GM21423 (cell line): Measurements from ENCODE around the gene HERPUD1.

Experiments
- ATAC-seq: cut with Tn5 transposase; IDR thresholded peaks from one replicate; pipeline ENCODE4 v1.9.1; 2021; ENCODE audit warnings: mild to moderate bottlenecking, moderate library complexity; ENCODE audit not compliant: unreplicated experiment

HERPUD1 gene

DNA sequence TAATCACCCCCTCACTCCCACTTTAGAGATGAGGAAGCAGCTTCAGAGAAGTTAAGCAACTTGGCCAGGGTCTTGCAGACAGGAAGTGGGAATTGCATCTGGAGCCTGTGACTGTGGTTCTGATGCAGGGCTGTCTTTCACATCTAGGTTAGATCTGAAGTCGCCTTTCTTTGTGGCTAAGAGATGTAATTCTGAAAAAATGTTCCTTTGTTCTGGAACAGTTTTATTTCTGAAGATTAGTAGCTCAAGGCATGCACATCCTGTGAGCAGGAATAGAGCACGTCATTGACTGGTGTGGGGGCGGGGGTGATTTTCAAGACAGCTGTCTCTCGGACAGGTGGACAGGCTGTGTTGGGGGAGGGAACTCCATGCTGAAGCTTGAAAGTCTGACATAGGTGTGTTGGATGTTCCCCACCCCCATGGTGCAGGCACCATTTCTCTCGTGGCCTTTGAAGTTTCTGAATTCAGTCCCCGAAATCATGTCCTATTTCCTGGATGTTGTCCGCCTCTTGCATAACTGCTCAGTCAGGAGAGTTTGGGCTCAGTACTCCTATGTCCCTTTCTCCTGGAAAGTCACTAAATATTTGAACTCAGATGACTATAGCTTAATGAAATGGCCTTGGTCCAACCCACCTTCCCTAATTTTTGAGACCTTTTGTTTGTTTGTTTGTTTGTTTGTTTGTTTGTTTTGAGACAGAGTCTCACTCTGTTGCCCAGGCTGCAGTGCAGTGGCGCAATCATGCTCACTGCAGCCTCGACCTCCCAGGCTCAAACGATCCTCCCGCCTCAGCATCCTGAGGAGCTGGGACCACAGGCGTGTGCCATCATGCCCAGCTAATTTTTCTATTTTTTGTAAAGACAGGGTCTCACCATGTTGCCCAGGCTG lies 21.0 kb upstream of the HERPUD1 start:
- ATAC-seq = no peak

DNA sequence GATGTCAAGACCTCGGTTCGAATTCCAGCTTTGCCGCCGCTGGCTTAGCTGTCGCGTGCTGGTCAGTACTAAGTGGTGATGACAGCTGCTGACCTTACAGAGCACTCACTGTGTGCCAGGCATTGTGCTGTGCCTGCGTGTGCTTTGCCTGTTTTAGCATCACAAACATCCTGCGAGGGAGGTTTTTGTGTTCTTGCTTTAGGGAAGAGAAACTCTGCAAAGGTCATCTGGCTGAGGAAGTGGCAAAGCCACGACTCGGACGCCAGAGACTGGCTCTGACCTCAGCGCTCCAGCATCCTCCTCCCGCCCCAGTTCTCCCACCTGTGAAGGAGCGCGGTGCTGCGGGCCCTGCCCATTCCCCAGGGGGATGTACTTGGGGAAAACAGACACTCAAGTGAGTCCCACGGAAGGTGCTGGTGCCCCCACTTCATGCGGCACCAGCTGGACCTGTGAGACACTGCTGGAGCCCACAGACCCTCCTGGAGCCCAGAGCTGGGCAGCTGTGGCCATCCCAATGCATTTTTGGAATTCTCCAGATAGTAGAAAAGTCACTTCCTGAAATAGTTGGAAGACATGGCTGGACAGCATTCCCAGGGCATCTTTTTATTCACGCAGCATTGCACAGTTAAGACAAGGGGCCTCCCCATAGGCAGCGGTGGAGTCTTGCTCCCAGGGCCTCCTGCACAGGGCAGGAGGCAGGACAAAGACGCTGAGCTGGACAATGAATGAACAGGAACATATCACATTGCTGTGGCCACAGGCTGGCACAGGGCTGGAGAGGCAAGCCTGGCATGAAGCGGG lies 20.0 kb upstream of the HERPUD1 start:
- peak; percentile 65 for ATAC-seq

DNA sequence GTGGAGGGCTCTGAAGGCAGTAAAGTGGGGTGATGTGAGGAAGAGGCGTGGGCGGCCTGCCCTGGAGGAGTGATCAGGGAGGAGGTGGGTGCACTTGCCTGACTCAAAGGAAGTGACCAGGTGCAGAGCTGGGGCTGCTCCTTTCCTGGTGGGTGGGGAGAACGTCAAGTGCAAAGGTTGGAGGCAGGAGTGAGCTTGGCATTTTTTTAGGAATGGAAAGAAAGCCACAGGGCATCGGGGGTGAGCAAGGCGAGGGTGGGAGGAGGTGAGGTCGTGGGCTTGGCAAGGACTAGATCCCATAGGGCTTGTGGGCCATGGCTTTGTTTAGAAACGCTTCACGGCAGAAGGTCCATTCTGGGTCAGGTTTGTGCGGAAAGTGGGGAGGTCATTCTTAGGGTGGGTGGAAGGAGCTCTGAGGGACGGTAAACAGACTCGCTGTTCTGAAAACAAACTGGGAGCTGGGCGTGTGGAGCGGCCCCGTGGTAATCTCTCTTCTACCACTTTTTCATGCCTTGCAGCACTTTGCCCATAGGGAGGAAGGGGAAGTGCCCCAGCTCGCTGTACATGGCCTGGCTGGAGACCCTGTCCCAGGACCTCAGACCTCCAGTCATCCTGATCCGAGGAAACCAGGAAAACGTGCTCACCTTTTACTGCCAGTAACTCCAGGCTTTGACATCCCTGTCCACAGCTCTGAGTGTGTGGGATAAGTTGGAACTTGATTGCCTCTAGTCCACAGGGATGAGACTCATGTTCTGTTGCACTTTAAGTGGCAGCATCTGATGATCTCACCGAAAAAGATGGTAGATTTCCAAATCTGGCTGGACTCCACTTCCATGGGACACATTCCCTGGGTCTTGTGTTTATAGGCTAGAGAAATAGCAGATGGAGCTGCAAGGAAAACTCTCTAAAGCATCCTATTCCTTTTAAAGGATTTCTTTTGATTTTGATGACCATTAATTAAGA lies 18.9 kb upstream of the HERPUD1 start:
- ATAC-seq = no peak

GRCh38 chr16:56914896-56915295 lies 17.0 kb upstream of the HERPUD1 start:
- no peak for ATAC-seq

DNA sequence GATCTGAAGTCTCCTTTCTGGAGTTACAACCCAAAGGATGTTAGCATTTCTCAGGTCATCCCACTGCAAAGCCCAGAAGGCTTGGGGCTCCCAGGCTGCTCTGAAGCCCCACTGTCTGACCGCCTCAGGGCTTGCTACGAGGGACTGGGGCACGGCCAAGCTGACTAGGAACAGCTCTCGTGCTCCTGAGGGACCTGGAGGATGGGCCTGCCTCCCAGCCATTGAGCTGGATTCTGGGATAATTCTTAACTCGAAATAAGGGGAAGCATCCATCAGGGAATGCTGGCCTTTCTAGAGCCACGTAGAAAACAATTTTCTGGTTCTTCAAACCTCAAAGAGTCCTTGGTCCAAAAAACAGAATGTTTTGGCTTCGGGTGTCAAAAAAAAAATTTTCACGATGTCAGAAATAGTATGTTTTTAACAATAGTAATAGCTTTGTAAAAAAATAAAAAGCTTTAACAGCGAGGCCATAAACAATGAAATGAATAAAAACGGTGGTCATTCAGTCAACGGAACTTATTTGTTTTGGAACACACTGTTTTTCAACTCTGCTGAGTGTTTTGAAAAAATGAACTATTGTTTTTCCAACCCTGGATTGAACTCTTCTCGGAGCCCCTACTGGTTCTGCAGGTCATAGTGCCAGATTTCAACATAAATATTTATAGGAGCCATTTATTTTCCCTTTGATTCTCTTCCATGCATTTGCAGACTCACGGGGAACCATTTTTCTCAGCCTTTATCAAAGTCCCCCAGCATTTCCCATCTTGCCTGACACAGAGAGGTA lies 16.4 kb upstream of the HERPUD1 start:
- no peak for ATAC-seq

DNA sequence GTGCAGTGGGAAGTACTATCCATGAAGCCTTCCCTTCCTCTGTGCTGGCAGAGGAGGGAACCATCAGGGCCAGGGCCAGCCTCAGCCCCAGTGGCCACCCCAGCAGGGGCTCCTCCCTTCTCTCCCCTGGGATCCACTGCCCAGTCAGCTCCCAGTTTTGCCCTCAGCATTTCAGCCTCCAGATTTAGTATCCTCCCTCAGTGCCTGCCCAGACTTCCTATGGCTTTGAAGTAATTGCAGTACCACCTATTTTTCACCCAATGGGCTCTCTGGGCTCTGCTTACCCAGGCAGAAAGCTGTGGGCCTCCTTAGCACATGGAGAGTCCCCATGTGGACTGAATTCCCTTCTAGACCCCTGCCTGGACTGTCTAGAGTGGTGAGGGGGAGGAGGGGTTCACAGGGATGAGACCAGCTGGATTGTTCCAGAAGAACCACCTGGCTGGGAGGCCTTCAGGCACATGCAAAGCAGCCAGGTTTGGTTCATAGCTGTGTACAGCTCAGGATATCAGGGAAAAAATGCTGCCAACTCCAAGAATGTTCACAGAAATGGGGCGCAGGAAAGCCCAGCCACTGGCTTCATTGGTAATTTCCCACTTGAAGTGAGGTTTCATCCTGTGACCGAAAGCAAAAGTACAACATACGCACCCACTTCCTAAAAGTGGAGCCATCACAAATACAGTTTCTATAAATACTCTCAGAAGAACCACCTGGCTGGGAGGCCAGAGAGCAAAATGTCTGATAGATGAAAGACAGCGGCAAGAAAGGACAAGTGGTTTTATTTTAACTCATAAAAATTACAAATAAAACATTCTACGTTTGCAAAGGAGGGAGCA lies 15.2 kb upstream of the HERPUD1 start:
- ATAC-seq = peak; percentile 64

- no peak for ATAC-seq
Observed at GRCh38 chr16:56918467-56919012, 13.4 kb upstream of the HERPUD1 start.

- no peak for ATAC-seq
Observed at GRCh38 chr16:56919099-56919800, 12.7 kb upstream of the HERPUD1 start.

DNA sequence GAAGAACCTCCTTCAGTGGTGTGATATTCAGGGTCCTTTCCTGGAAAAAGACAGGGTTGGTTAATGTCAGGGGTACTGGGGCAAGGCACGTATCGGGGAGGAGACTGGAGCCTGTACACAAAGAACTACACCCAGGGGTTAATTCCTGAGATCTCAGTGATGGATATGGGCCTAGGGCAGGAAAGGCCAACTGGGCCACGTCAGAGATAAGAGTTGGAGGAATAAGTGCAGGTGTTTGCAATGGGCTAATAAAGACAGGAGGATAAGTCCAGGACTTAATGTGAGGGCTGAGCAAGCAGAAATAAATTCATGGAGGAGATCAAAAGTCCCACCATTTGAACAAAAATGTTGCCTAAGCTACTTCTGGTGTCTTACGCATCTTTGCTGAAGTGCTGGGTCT lies 10.4 kb upstream of the HERPUD1 start:
- no peak for ATAC-seq

GRCh38 chr16:56923481-56924091 lies 8.4 kb upstream of the HERPUD1 start:
- ATAC-seq = no peak

DNA sequence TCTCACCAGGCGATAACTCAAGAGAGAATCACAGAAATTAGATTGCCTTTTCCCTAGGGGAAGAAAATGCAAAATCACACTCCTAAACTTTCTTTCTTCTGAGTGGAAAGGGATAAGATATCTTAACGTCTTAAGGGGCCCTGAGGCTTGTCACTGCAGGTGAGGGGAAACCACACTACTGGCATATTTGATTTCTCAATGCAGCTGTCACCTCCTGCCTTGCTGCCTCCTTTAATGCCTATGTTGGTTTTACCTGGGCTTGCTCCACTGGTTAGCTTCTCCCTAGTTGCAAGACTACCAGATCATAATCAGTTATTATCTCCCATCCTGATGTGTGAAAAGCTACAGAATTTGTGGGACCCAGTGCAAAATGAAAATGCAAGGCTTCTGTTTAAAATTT lies 4.5 kb upstream of the HERPUD1 start:
- ATAC-seq = no peak

- no peak for ATAC-seq
Observed at GRCh38 chr16:56929639-56930038, 2.3 kb upstream of the HERPUD1 start.

GRCh38 chr16:56930486-56931270 lies 1.3 kb upstream of the HERPUD1 start:
- ATAC-seq = no peak

GRCh38 chr16:56931271-56931891 lies 561 bp upstream of the HERPUD1 start:
- ATAC-seq = peak; percentile 30

DNA sequence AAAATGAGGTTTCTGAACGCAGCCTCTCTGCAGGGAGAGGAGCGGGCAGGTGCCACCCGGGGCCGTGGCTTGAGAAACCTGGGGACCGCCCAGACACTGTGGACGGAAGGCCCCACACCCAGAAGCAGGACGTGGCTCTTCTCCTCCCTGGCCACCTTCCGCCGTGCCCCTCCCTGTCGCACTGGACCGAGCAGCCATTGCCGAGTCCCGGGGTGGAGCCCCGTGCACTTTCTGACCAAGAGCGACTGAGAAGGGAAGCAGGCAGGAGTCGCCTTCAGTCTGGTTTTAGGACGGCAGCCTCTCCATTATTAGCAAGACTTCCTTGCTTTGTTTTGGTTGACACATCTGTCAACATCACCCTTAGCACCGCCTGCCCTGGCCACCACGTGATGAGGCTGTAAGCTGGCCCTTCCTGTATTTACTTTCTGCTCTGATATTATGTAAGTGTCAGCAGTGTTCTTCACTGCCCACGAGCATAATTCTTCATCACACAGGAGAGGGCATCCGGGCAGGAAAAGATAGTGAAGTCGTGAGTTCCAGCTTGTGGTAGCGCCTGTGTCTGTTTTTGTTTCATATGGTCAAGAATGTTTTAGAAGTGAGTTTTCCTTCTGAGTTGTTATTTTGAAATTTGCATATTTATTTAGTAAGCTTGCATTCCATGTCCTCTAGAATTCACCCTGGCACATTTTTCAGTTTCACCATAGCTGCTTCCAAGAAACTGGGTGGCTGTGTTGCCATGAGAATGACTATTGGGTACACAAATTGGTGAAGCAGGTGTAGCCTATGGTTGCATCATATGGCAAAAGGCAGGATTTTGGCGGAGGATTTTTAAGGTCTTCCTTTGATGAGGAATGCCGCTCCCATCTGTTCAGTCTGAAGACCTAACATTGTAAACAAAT lies 1.0 kb downstream of the HERPUD1 start:
- no peak for ATAC-seq
